Lower lobe of right lung (tissue), 2 donors: ENCODE measurements around the gene MIF. TPM values are rescaled to one million over a fixed set of nuclear protein-coding genes. Genes with fewer than 3 reads are reported as not detected.
"Not testable (repeated sequence)": the region's sequence is repeated elsewhere in the genome, so short reads cannot be mapped to it uniquely, and the experiment has no call there.

ENCODE experiments used
- ATAC-seq, 2 donors: fragments of 200-7000 bp; cut with Tn5 transposase; one replicate each; pipeline ENCODE4 v1.9.1; 2020 to 2022; ENCODE audit warnings: mild to moderate bottlenecking in 2 of 2, moderate library complexity in 2 of 2
- DNase-seq: peaks from one replicate; pipeline ENCODE4 v3.0.0-alpha.2; 2020
- H3K27ac ChIP-seq: fragments of 200-600 bp; one replicate; pipeline ENCODE4 v1.8.0; 2022
- H3K27me3 ChIP-seq: fragments of 200-600 bp; one replicate; pipeline ENCODE4 v1.8.0; 2022; ENCODE audit warnings: low read depth
- H3K36me3 ChIP-seq: fragments of 200-600 bp; one replicate; pipeline ENCODE4 v1.8.0; 2022; ENCODE audit warnings: mild to moderate bottlenecking
- H3K4me1 ChIP-seq: fragments of 200-600 bp; one replicate; pipeline ENCODE4 v1.8.0; 2022
- H3K4me3 ChIP-seq: fragments of 200-600 bp; one replicate; pipeline ENCODE4 v1.8.0; 2022; ENCODE audit warnings: mild to moderate bottlenecking
- H3K9me3 ChIP-seq: fragments of 200-600 bp; one replicate; pipeline ENCODE4 v1.8.0; 2022
- CTCF ChIP-seq: fragments of 200-600 bp; IDR thresholded peaks from one replicate; pipeline ENCODE4 v1.8.0; 2022; ENCODE audit warnings: antibody characterized with exemption, mild to moderate bottlenecking
- intact Hi-C: fragments of 100-400 bp; cut with DNase I; formaldehyde crosslinking; loops from one replicate; pipeline ENCODE4 v1.11.0; 2022
- total RNA-seq: library from RNA; stranded (reverse); fragmentation: NEBNext Ultra II Directional; extraction: Animal tissue kit (Norgen Biotek cat#: 25700); gene quantifications from one replicate; pipeline ENCODE4 v1.2.1, GENCODE V29; 2021
- donor health status: DM: no; HTN: yes; CAD: no; lungs with severe emphysema.

The MIF gene
- total RNA-seq, 1 donor from 2014 or later, result 231 TPM

GRCh38 chr22:23896166-23896522 is 2.0 kb downstream of the MIF start:
- H3K4me1 ChIP-seq, result peaks cover 19% of the 10 kb centered on the region
- H3K4me3 ChIP-seq, result no peak overlapping the region
- H3K9me3 ChIP-seq, result no peaks in the 10 kb centered on the region
- ATAC-seq, result no peak
- intact Hi-C loops, result no loop called here
- TF ChIP-seq CTCF, result no peak
- H3K36me3 ChIP-seq, result peaks cover 19% of the 10 kb centered on the region
- H3K27ac ChIP-seq, result no peak overlapping the region
- DNase-seq, result no peak
- no peaks in the 10 kb centered on the region for H3K27me3 ChIP-seq

GRCh38 chr22:23896523-23897186 is 2.5 kb downstream of the MIF start:
- ATAC-seq (no peak), DNase-seq (no peak)
- Histone ChIP-seq H3K4me1 (peaks cover 19% of the 10 kb centered on the region), H3K27me3 (no peaks in the 10 kb centered on the region), H3K36me3 (peaks cover 19% of the 10 kb centered on the region), H3K27ac (no peak overlapping the region), H3K4me3 (no peak overlapping the region), H3K9me3 (no peaks in the 10 kb centered on the region)
- intact Hi-C loops, result no loop called here
- TF ChIP-seq CTCF, result no peak

GRCh38 chr22:23897320-23897719 is 3.1 kb downstream of the MIF start:
- Histone ChIP-seq H3K27ac (no peak overlapping the region), H3K4me3 (no peak overlapping the region), H3K4me1 (peaks cover 19% of the 10 kb centered on the region), H3K9me3 (no peaks in the 10 kb centered on the region), H3K27me3 (no peaks in the 10 kb centered on the region), H3K36me3 (peaks cover 19% of the 10 kb centered on the region)
- DNase-seq, result no peak
- no peak for TF ChIP-seq CTCF
- intact Hi-C loops, result no loop called here
- ATAC-seq, result no peak

- Histone ChIP-seq H3K27ac (no peak overlapping the region), H3K4me3 (no peak overlapping the region), H3K4me1 (peaks cover 19% of the 10 kb centered on the region), H3K27me3 (no peaks in the 10 kb centered on the region), H3K9me3 (no peaks in the 10 kb centered on the region), H3K36me3 (peaks cover 19% of the 10 kb centered on the region)
- DNase-seq, result no peak
- ATAC-seq, result no peak
- TF ChIP-seq CTCF, result no peak
- intact Hi-C loops, result no loop called here
These were observed 4.1 kb downstream of the MIF start for GRCh38 chr22:23898006-23898974.

GRCh38 chr22:23899042-23899745 is 5.0 kb downstream of the MIF start:
- H3K27ac ChIP-seq, result no peak overlapping the region

GRCh38 chr22:23900227-23900626 is 6.0 kb downstream of the MIF start:
- H3K4me3 ChIP-seq, DNase-seq, H3K27ac ChIP-seq, H3K27me3 ChIP-seq, H3K9me3 ChIP-seq, intact Hi-C loops, ATAC-seq: not testable (repeated sequence)
- H3K36me3 ChIP-seq, result peaks cover 19% of the 10 kb centered on the region
- peaks cover 16% of the 10 kb centered on the region for H3K4me1 ChIP-seq

More at GRCh38 chr22:23899042-23899745, 5.0 kb downstream of the MIF start:
- ATAC-seq (no peak), DNase-seq (no peak)
- H3K4me3 ChIP-seq, result no peak overlapping the region
- H3K4me1 ChIP-seq, result peaks cover 15% of the 10 kb centered on the region
- no peak for TF ChIP-seq CTCF
- peaks cover 19% of the 10 kb centered on the region for H3K36me3 ChIP-seq
- intact Hi-C loops, result no loop called here
- H3K27me3 ChIP-seq, result no peaks in the 10 kb centered on the region
- H3K9me3 ChIP-seq, result no peaks in the 10 kb centered on the region
